ENCODE measurements around the gene UGT1A9.
"Not testable (repeated sequence)": the region's sequence is repeated elsewhere in the genome, so short reads cannot be mapped to it uniquely, and the experiment has no call there.

UGT1A9 gene

GRCh38 chr2:233700028-233700635 lies 28.4 kb downstream of the UGT1A9 start:
- H3K27ac Mint-ChIP-seq: no peak overlapping the region
- H3K4me3 Mint-ChIP-seq: no peak overlapping the region
- H3K27me3 Mint-ChIP-seq (ENCODE audit: low read depth, poor library complexity): peaks cover 11% of the 10 kb centered on the region
- H3K36me3 Mint-ChIP-seq (ENCODE audit: low read depth): no peaks in the 10 kb centered on the region
- TF ChIP-seq CTCF (IDR thresholded peaks at IDR 0.05): no peak
- H3K4me1 Mint-ChIP-seq: no peaks in the 10 kb centered on the region
- peaks cover 5% of the 10 kb centered on the region for H3K9me3 Mint-ChIP-seq
- DNase-seq: no peak

GRCh38 chr2:233700842-233701241 lies 29.1 kb downstream of the UGT1A9 start:
- H3K27ac Mint-ChIP-seq; DNase-seq; H3K9me3 Mint-ChIP-seq; H3K4me3 Mint-ChIP-seq; H3K4me1 Mint-ChIP-seq; H3K36me3 Mint-ChIP-seq (ENCODE audit: low read depth): not testable (repeated sequence)
- H3K27me3 Mint-ChIP-seq (ENCODE audit: low read depth, poor library complexity): peaks cover 11% of the 10 kb centered on the region

- H3K36me3 Mint-ChIP-seq (ENCODE audit: low read depth): no peaks in the 10 kb centered on the region
- no peaks in the 10 kb centered on the region for H3K4me1 Mint-ChIP-seq
- TF ChIP-seq CTCF (IDR thresholded peaks at IDR 0.05): no peak
- H3K27ac Mint-ChIP-seq: no peak overlapping the region
- no peak overlapping the region for H3K4me3 Mint-ChIP-seq
- peaks cover 6% of the 10 kb centered on the region for H3K27me3 Mint-ChIP-seq (ENCODE audit: low read depth, poor library complexity)
- DNase-seq: no peak
- peaks cover 5% of the 10 kb centered on the region for H3K9me3 Mint-ChIP-seq
These were observed 30.5 kb downstream of the UGT1A9 start for GRCh38 chr2:233702238-233702637.

GRCh38 chr2:233705911-233706506 lies 34.3 kb downstream of the UGT1A9 start:
- peaks cover 2% of the 10 kb centered on the region for H3K4me1 Mint-ChIP-seq
- no peak overlapping the region for H3K4me3 Mint-ChIP-seq
- no peak overlapping the region for H3K27ac Mint-ChIP-seq
- H3K9me3 Mint-ChIP-seq: peaks cover 5% of the 10 kb centered on the region
- H3K27me3 Mint-ChIP-seq (ENCODE audit: low read depth, poor library complexity): peaks cover 6% of the 10 kb centered on the region
- DNase-seq: no peak
- TF ChIP-seq CTCF (IDR thresholded peaks at IDR 0.05): no peak
- no peaks in the 10 kb centered on the region for H3K36me3 Mint-ChIP-seq (ENCODE audit: low read depth)

- peaks cover 10% of the 10 kb centered on the region for H3K27me3 Mint-ChIP-seq (ENCODE audit: low read depth, poor library complexity)
- H3K4me1 Mint-ChIP-seq: peaks cover 9% of the 10 kb centered on the region
- H3K9me3 Mint-ChIP-seq: peaks cover 5% of the 10 kb centered on the region
- no peak for TF ChIP-seq CTCF (IDR thresholded peaks at IDR 0.05)
- H3K36me3 Mint-ChIP-seq (ENCODE audit: low read depth): no peaks in the 10 kb centered on the region
- no peak overlapping the region for H3K4me3 Mint-ChIP-seq
- DNase-seq: no peak
- no peak overlapping the region for H3K27ac Mint-ChIP-seq
These were observed 35.0 kb downstream of the UGT1A9 start for GRCh38 chr2:233706720-233707119.

- DNase-seq: no peak
- Mint-ChIP-seq H3K4me3 (no peak overlapping the region), H3K27ac (no peak overlapping the region), H3K27me3 (ENCODE audit: low read depth, poor library complexity) (peaks cover 7% of the 10 kb centered on the region), H3K4me1 (peaks cover 9% of the 10 kb centered on the region), H3K9me3 (peaks cover 5% of the 10 kb centered on the region), H3K36me3 (ENCODE audit: low read depth) (no peaks in the 10 kb centered on the region)
- no peak for TF ChIP-seq CTCF (IDR thresholded peaks at IDR 0.05)
These were observed 36.4 kb downstream of the UGT1A9 start for GRCh38 chr2:233707940-233708644.
